HepG2 (cell line): ENCODE measurements around the gene F7. TPM values are rescaled to one million over a fixed set of nuclear protein-coding genes. Genes with fewer than 3 reads are reported as not detected.
A peak's percentile ranks its signal among the peaks of the same experiment; 100 is the strongest.

Source experiments
- ATAC-seq: fragments of 200-7000 bp; cut with Tn5 transposase; 3 replicates; pipeline ENCODE4 v1.9.1; 2020; ENCODE audit warnings: mild to moderate bottlenecking, moderate library complexity
- BruUV-seq: library from RNA; stranded (reverse); fragments of 400-500 nt; replicated peaks from 2 replicates; lab custom pipeline; 2021; lab: Mats Ljungman, UMichigan
- CTCF ChIA-PET: fragments of 300-600 bp; formaldehyde crosslinking; extraction: SDS; loops from one replicate; lab custom pipeline; 2021; ENCODE audit warnings: low total read pairs, inconsistent platforms, low intra/inter-chr PET ratio; lab: Yijun Ruan, JAX
- POLR2A ChIA-PET: fragments of 350-600 bp; sonication (Branson Sonifier 250); formaldehyde crosslinking; loops from one replicate; lab custom pipeline; 2020; ENCODE audit warnings: antibody characterized with exemption, inconsistent platforms; lab: Yijun Ruan, JAX
- DNase-seq: peaks from one replicate; pipeline ENCODE4 v3.0.0-alpha.2; 2015; ENCODE audit warnings: low spot score
- FAIRE-seq: peaks from 3 replicates; lab custom pipeline; 2011; peaks lifted over from hg19 to GRCh38; lab: Jason Lieb, UNC
- H2AFZ ChIP-seq: one replicate; pipeline ENCODE4 v1.6.1; 2011; ENCODE audit warnings: low read length, inconsistent platforms
- H3K27ac ChIP-seq: fragments of 300-600 bp; 3 replicates; pipeline ENCODE4 v1.8.0; 2011; ENCODE audit warnings: mixed run types, mild to moderate bottlenecking, mixed read lengths, low read length, inconsistent platforms; ENCODE audit not compliant: insufficient read depth; ENCODE audit errors: extremely low read length
- H3K27me3 ChIP-seq, 2 experiments: fragments of 200-600 bp in 1 of 2; 2 replicates in 1 of 2; 3 replicates in 1 of 2; pipeline versions ENCODE4 v1.6.0 to v1.8.0; 2011; ENCODE audit warnings: low read length in 2 of 2, mild to moderate bottlenecking in 2 of 2, moderate library complexity in 2 of 2, inconsistent platforms in 1 of 2; ENCODE audit not compliant: insufficient read depth in 2 of 2, control insufficient read depth in 1 of 2
- H3K36me3 ChIP-seq, 2 experiments: fragments of 200-600 bp in 1 of 2; replicated peaks in 1 of 2; 2 replicates in 1 of 2; 3 replicates in 1 of 2; pipeline versions ENCODE4 v1.5.1 to v1.8.0; 2011; ENCODE audit warnings: low read length in 2 of 2, inconsistent platforms in 1 of 2; ENCODE audit not compliant: insufficient read depth in 2 of 2, control insufficient read depth in 1 of 2
- H3K4me1 ChIP-seq: 2 replicates; pipeline ENCODE4 v1.5.1; 2012; ENCODE audit warnings: low read length, inconsistent platforms; ENCODE audit not compliant: insufficient read depth
- H3K4me2 ChIP-seq: 2 replicates; pipeline ENCODE4 v1.6.0; 2011; ENCODE audit warnings: low read depth, low read length, inconsistent platforms
- H3K4me3 ChIP-seq, 3 experiments: fragments of 200-600 bp in 1 of 3; sonication (generic), shearing (Covaris generic) in 1 of 3; replicated peaks in 1 of 3; 2 replicates each; pipeline ENCODE4 v1.5.1; 2011 to 2016; ENCODE audit warnings: low read length in 3 of 3, inconsistent platforms in 2 of 3, low read depth in 2 of 3, mild to moderate bottlenecking in 2 of 3, control low read depth in 1 of 3, mixed read lengths in 1 of 3; ENCODE audit not compliant: insufficient read depth in 1 of 3
- H3K79me2 ChIP-seq: one replicate; pipeline ENCODE4 v1.6.1; 2011; ENCODE audit warnings: low read length, inconsistent platforms; ENCODE audit not compliant: insufficient read depth
- H3K9ac ChIP-seq: 2 replicates; pipeline ENCODE4 v1.6.0; 2011; ENCODE audit warnings: mild to moderate bottlenecking, low read depth, low read length, inconsistent platforms; ENCODE audit not compliant: insufficient read depth
- H3K9me3 ChIP-seq: 2 replicates; pipeline ENCODE4 v1.5.1; 2012; ENCODE audit warnings: mild to moderate bottlenecking, low read length
- H4K20me1 ChIP-seq: 2 replicates; pipeline ENCODE4 v1.6.0; 2011; ENCODE audit warnings: inconsistent platforms, mild to moderate bottlenecking, low read length, moderate library complexity; ENCODE audit not compliant: insufficient read depth
- ARNT ChIP-seq: fragments of 450-650 bp; IDR thresholded peaks from 2 replicates; pipeline ENCODE4 v1.6.1; 2017
- BCL3 ChIP-seq: sonication (generic); formaldehyde crosslinking; IDR thresholded peaks from 2 replicates; pipeline ENCODE4 v1.5.1; 2020; ENCODE audit warnings: mild to moderate bottlenecking, missing genetic modification reagents, moderate library complexity
- ELF3 ChIP-seq: IDR thresholded peaks from 2 replicates; pipeline ENCODE4 v1.6.1; 2016; ENCODE audit warnings: missing genetic modification reagents, missing compliant biosample characterization
- ERF ChIP-seq: IDR thresholded peaks from 2 replicates; pipeline ENCODE4 v1.6.1; 2018; ENCODE audit warnings: missing biosample characterization, missing genetic modification reagents
- FOXA3 ChIP-seq: IDR thresholded peaks from 2 replicates; pipeline ENCODE4 v1.6.1; 2016; ENCODE audit warnings: missing genetic modification reagents, missing compliant biosample characterization
- HNRNPUL1 ChIP-seq: fragments of 200-400 bp; formaldehyde crosslinking; IDR thresholded peaks from 2 replicates; pipeline ENCODE4 v1.6.1; 2017; ENCODE audit warnings: low read depth, mild to moderate bottlenecking, low read length, moderate library complexity
- MAZ ChIP-seq, 2 experiments: sonication (generic) in 1 of 2; formaldehyde crosslinking in 1 of 2; IDR thresholded peaks; 2 replicates each; pipeline versions ENCODE4 v1.5.0 to v1.6.1; 2012 to 2020; ENCODE audit warnings: low read depth in 2 of 2, mild to moderate bottlenecking in 2 of 2, borderline replicate concordance in 1 of 2, improper control_type of control experiment in 1 of 2, low read length in 1 of 2, missing genetic modification reagents in 1 of 2, moderate library complexity in 1 of 2
- MED1 ChIP-seq: sonication (generic); formaldehyde crosslinking; IDR thresholded peaks from 2 replicates; pipeline ENCODE4 v1.4.0; 2020; ENCODE audit warnings: missing genetic modification reagents
- MLX ChIP-seq: IDR thresholded peaks from 2 replicates; pipeline ENCODE4 v1.6.1; 2016
- POGZ ChIP-seq: sonication (generic); formaldehyde crosslinking; IDR thresholded peaks from 2 replicates; pipeline ENCODE4 v1.4.0; 2020; ENCODE audit warnings: mild to moderate bottlenecking, missing genetic modification reagents
- POLR2G ChIP-seq: fragments of 200-400 bp; formaldehyde crosslinking; IDR thresholded peaks from 2 replicates; pipeline ENCODE4 v1.6.1; 2018; ENCODE audit warnings: mild to moderate bottlenecking, low read depth, low read length, moderate library complexity
- SMARCE1 ChIP-seq: fragments of 450-650 bp; IDR thresholded peaks from 2 replicates; pipeline ENCODE4 v1.6.1; 2017; ENCODE audit warnings: borderline replicate concordance
- STAG1 ChIP-seq: sonication (generic); formaldehyde crosslinking; IDR thresholded peaks from 2 replicates; pipeline ENCODE4 v1.4.0; 2020; ENCODE audit warnings: missing genetic modification reagents
- THRA ChIP-seq: sonication (generic); formaldehyde crosslinking; IDR thresholded peaks from 2 replicates; pipeline ENCODE4 v1.4.0; 2020; ENCODE audit warnings: missing genetic modification reagents, borderline replicate concordance
- ZBTB1 ChIP-seq: sonication (generic); formaldehyde crosslinking; IDR thresholded peaks from 2 replicates; pipeline ENCODE4 v1.4.0; 2020; ENCODE audit warnings: missing genetic modification reagents, borderline replicate concordance
- ZBTB20 ChIP-seq: sonication (generic); formaldehyde crosslinking; IDR thresholded peaks from 2 replicates; pipeline ENCODE4 v1.8.1; 2023; ENCODE audit warnings: missing genetic modification reagents, low read depth, mild to moderate bottlenecking, borderline replicate concordance
- ZNF563 ChIP-seq: sonication (generic); formaldehyde crosslinking; IDR thresholded peaks from 2 replicates; pipeline ENCODE4 v1.8.0; 2022; ENCODE audit warnings: mild to moderate bottlenecking, moderate library complexity, missing genetic modification reagents
- ZNF749 ChIP-seq: sonication (generic); formaldehyde crosslinking; IDR thresholded peaks from 2 replicates; pipeline ENCODE4 v1.8.0; 2022; ENCODE audit warnings: mild to moderate bottlenecking, missing genetic modification reagents, moderate library complexity, borderline replicate concordance
- ZNF773 ChIP-seq: sonication (generic); formaldehyde crosslinking; IDR thresholded peaks from 2 replicates; pipeline ENCODE4 v1.4.0; 2020; ENCODE audit warnings: missing genetic modification reagents, borderline replicate concordance
- ZUFSP ChIP-seq: sonication (generic); formaldehyde crosslinking; IDR thresholded peaks from 2 replicates; pipeline ENCODE4 v1.9.0; 2021; ENCODE audit warnings: missing genetic modification reagents, mild to moderate bottlenecking, borderline replicate concordance
- WGBS: methylation state at CpG from one replicate; pipeline ENCODE4 v1.1.6; 2017; ENCODE audit warnings: low lambda C conversion rate; 5-methylcytosine and 5-hydroxymethylcytosine counted together
- in situ Hi-C: cut with HindIII; loops from 2 replicates; pipeline ENCODE4 v1.10.0; 2017; ENCODE audit warnings: low pct_unique_long_range_greater_than_20kb; ENCODE audit not compliant: extremely low pct_ligation_motif_present
- intact Hi-C: fragments of 100-400 bp; cut with micrococcal nuclease; formaldehyde crosslinking; loops from one replicate; pipeline ENCODE4 v1.10.0; 2022; ENCODE audit not compliant: unreplicated experiment
- polyA plus RNA-seq, 8 experiments: library from polyadenylated mRNA; depleted of rRNA in 3 of 8; stranded (reverse) in 7 of 8; unstranded in 1 of 8; fragments of >200 nt; fragmentation: Illumina TruSeq in 4 of 8; extraction: Trizol in 4 of 8; gene quantifications; 2 replicates each; pipeline versions ENCODE4 v1.2.1 to v1.2.3, GENCODE V29; 2011 to 2016; ENCODE audit warnings: low read depth in 4 of 8, missing spikeins in 1 of 8, mixed read lengths in 1 of 8; ENCODE audit not compliant: insufficient read depth in 1 of 8
- total RNA-seq, 5 experiments: library from RNA; depleted of rRNA; stranded (reverse); fragments of >200 nt; fragmentation: Illumina TruSeq; extraction: Trizol; gene quantifications; 2 replicates each; pipeline ENCODE4 v1.2.3, GENCODE V29; 2016; ENCODE audit warnings: low read depth in 1 of 5

Gene F7
- total and polyA plus RNA-seq, 2 of the 13 experiments (the other 11 are each of a cell fraction or from before 2014, with no cell fraction given), result 12.6 to 26.5 TPM

GRCh38 chr13:113125506-113126264 lies 20.1 kb downstream of the F7 start:
- FAIRE-seq (no peak), ATAC-seq (no peak), DNase-seq (no peak)
- BruUV-seq, result no TSS peak
- no peak overlapping the region for H3K9ac ChIP-seq
- 0 out of 2 replicates have a peak overlapping the region, but pooled peaks have one; percentile 14 for H3K4me2 ChIP-seq
- intact Hi-C loops (no loop called here), in situ Hi-C loops (no loop called here)
- no peak overlapping the region for H3K27ac ChIP-seq
- H2AFZ ChIP-seq, result no peak overlapping the region
- 96% methylated on average over 19 of the region's 19 CpGs for WGBS
- peaks cover 43% of the 10 kb centered on the region for H3K4me1 ChIP-seq
- H4K20me1 ChIP-seq, result peaks cover 4% of the 10 kb centered on the region; the same call in 1 of the 2 replicates
- no peaks in the 10 kb centered on the region for H3K9me3 ChIP-seq
- H3K36me3 ChIP-seq, result peaks cover 1 to 4% of the 10 kb centered on the region in 2 experiments; a peak in 2 of 5 replicates
- ChIA-PET POLR2A (interaction anchor here (3.4 to 3.6 kb wide), 2 partner anchors 13 to 28 kb away, joined by 18 to 32 read pairs; no protein-coding TSS in a partner anchor), CTCF (no interaction called here)
- H3K4me3 ChIP-seq, result no peak overlapping the region
- H3K27me3 ChIP-seq, result no peaks in the 10 kb centered on the region; a peak in 1 of 5 replicates
- H3K79me2 ChIP-seq, result peaks cover 28% of the 10 kb centered on the region
- TF ChIP-seq STAG1 (CRISPR knock-in tag) (no peak), MLX (no peak), ERF (CRISPR knock-in tag) (no peak), THRA (CRISPR knock-in tag) (no peak), HNRNPUL1 (no peak), ARNT (no peak), SMARCE1 (no peak), ZUFSP (CRISPR knock-in tag) (no peak), ZBTB20 (CRISPR knock-in tag) (no peak), ELF3 (CRISPR knock-in tag) (no peak), MAZ (IDR thresholded peaks at IDR 0.05; ENCODE audit: borderline replicate concordance, low read depth, low read length) (no peak), MAZ (CRISPR knock-in tag; IDR thresholded peaks at IDR 0.05; ENCODE audit: low read depth) (0 out of 2 replicates have a peak, but pooled peaks have one; percentile 23), POGZ (no peak), FOXA3 (CRISPR knock-in tag) (no peak), ZBTB1 (CRISPR knock-in tag) (no peak), MED1 (CRISPR knock-in tag) (no peak), ZNF749 (CRISPR knock-in tag) (no peak), ZNF773 (no peak), POLR2G (peak; percentile 46), BCL3 (CRISPR knock-in tag) (0 out of 2 replicates have a peak, but pooled peaks have one; percentile 21), ZNF563 (CRISPR knock-in tag) (no peak)
